GM12878 (cell line): ENCODE results near the gene TRPV6. TPM values are rescaled to one million over a fixed set of nuclear protein-coding genes. Genes with fewer than 3 reads are reported as not detected.

Experiments used
- ATAC-seq: fragments of 200-7000 bp; cut with Tn5 transposase; 3 replicates; pipeline ENCODE4 v1.9.1; 2020; ENCODE audit warnings: mild to moderate bottlenecking, moderate library complexity
- BruUV-seq: library from RNA; stranded (reverse); fragments of 400-500 nt; replicated peaks from 2 replicates; lab custom pipeline; 2021; lab: Mats Ljungman, UMichigan
- CTCF ChIA-PET: fragments of 300-600 bp; sonication (Branson Sonifier 250); formaldehyde crosslinking; extraction: SDS; loops from one replicate; lab custom pipeline; 2021; ENCODE audit warnings: inconsistent platforms; lab: Yijun Ruan, JAX
- POLR2A ChIA-PET: fragments of 350-600 bp; formaldehyde crosslinking; extraction: SDS; loops from one replicate; lab custom pipeline; 2021; ENCODE audit warnings: inconsistent platforms; lab: Charles Lee
- RAD21 ChIA-PET: fragments of 300-600 bp; sonication (Branson Sonifier 250); formaldehyde crosslinking; loops from one replicate; lab custom pipeline; 2023; ENCODE audit warnings: antibody characterized with exemption; ENCODE audit not compliant: unreplicated experiment; lab: Charles Lee
- SMC1A ChIA-PET: fragments of 300-600 bp; sonication (Branson Sonifier 250); formaldehyde crosslinking; loops from one replicate; lab custom pipeline; 2023; ENCODE audit not compliant: unreplicated experiment, uncharacterized antibody; lab: Charles Lee
- DNase-seq: peaks from one replicate; pipeline ENCODE4 v3.0.0-alpha.2; 2011; ENCODE audit warnings: low read depth, low spot score
- FAIRE-seq: peaks from 3 replicates; lab custom pipeline; 2011; peaks lifted over from hg19 to GRCh38; lab: Jason Lieb, UNC
- H2AFZ ChIP-seq: 2 replicates; pipeline ENCODE4 v1.6.0; 2011; ENCODE audit warnings: low read depth, low read length, control low read depth; ENCODE audit not compliant: control insufficient read depth
- H3K27ac ChIP-seq: 2 replicates; pipeline ENCODE4 v1.5.1; 2011; ENCODE audit warnings: control low read depth; ENCODE audit not compliant: control insufficient read depth, insufficient read depth
- H3K27me3 ChIP-seq, 2 experiments: replicated peaks in 1 of 2; 2 replicates each; pipeline versions ENCODE4 v1.6.0 to v1.6.1; 2011; ENCODE audit warnings: low read length in 1 of 2; ENCODE audit not compliant: control insufficient read depth in 2 of 2, insufficient read depth in 2 of 2
- H3K36me3 ChIP-seq, 2 experiments: 2 replicates each; pipeline ENCODE4 v1.5.1; 2011; ENCODE audit warnings: low read length in 1 of 2; ENCODE audit not compliant: control insufficient read depth in 2 of 2, insufficient read depth in 2 of 2
- H3K4me1 ChIP-seq: 2 replicates; pipeline ENCODE4 v1.6.1; 2011; ENCODE audit warnings: mild to moderate bottlenecking, low read length, moderate library complexity, mixed read lengths; ENCODE audit not compliant: control insufficient read depth, insufficient read depth
- H3K4me2 ChIP-seq: 2 replicates; pipeline ENCODE4 v1.6.0; 2011; ENCODE audit warnings: control low read depth; ENCODE audit not compliant: control insufficient read depth, insufficient read depth
- H3K4me3 ChIP-seq: fragments of 200-600 bp; sonication (generic); 2 replicates; pipeline ENCODE4 v1.5.1; 2016
- H3K79me2 ChIP-seq: 2 replicates; pipeline ENCODE4 v1.6.0; 2011; ENCODE audit warnings: low read length; ENCODE audit not compliant: control insufficient read depth, insufficient read depth
- H3K9ac ChIP-seq: 2 replicates; pipeline ENCODE4 v1.8.0; 2011; ENCODE audit warnings: low read length, control low read depth, mixed read lengths; ENCODE audit not compliant: control insufficient read depth, insufficient read depth
- H3K9me3 ChIP-seq: replicated peaks from 3 replicates; pipeline ENCODE4 v1.5.1; 2011; ENCODE audit warnings: mild to moderate bottlenecking, low read length; ENCODE audit not compliant: control insufficient read depth, insufficient read depth
- H4K20me1 ChIP-seq: 2 replicates; pipeline ENCODE4 v1.6.0; 2011; ENCODE audit not compliant: control insufficient read depth, insufficient read depth
- ATF2 ChIP-seq: IDR thresholded peaks from 2 replicates; pipeline ENCODE4 v1.6.1; 2012; ENCODE audit warnings: low read length, inconsistent platforms
- EP300 ChIP-seq, 2 experiments: fragments of 150-350 bp in 1 of 2; IDR thresholded peaks; 2 replicates each; pipeline ENCODE4 v1.6.1; 2011 to 2012; ENCODE audit warnings: low read depth in 2 of 2, low read length in 2 of 2, borderline replicate concordance in 1 of 2, improper control_type of control experiment in 1 of 2, inconsistent platforms in 1 of 2; ENCODE audit not compliant: control insufficient read depth in 1 of 2
- FOS ChIP-seq: IDR thresholded peaks from 3 replicates; pipeline ENCODE4 v1.6.1; 2011; ENCODE audit warnings: borderline replicate concordance; ENCODE audit not compliant: insufficient read length; ENCODE audit errors: extremely low read depth
- IKZF1 ChIP-seq: fragments of 450-650 bp; conservative IDR thresholded peaks from 2 replicates; pipeline ENCODE4 v1.6.1; 2017; ENCODE audit warnings: antibody characterized with exemption, mild to moderate bottlenecking
- IKZF2 ChIP-seq, 2 experiments: fragments of 450-650 bp; IDR thresholded peaks; 2 replicates each; pipeline ENCODE4 v1.6.1; 2017; ENCODE audit warnings: mild to moderate bottlenecking in 2 of 2, moderate library complexity in 2 of 2
- IRF4 ChIP-seq: IDR thresholded peaks from 2 replicates; pipeline ENCODE4 v1.6.1; 2011; ENCODE audit warnings: low read depth, low read length
- LARP7 ChIP-seq: fragments of 450-650 bp; IDR thresholded peaks from 2 replicates; pipeline ENCODE4 v1.6.1; 2017; ENCODE audit warnings: mild to moderate bottlenecking
- MEF2A ChIP-seq: IDR thresholded peaks from 2 replicates; pipeline ENCODE4 v1.6.1; 2011; ENCODE audit warnings: low read depth, mild to moderate bottlenecking, low read length, moderate library complexity; ENCODE audit not compliant: insufficient read depth
- NFYB ChIP-seq: IDR thresholded peaks from 2 replicates; pipeline ENCODE4 v1.6.1; 2011; ENCODE audit warnings: low read depth, mild to moderate bottlenecking, low read length, improper control_type of control experiment, moderate library complexity; ENCODE audit not compliant: insufficient read depth
- RELA ChIP-seq: fragments of 450-650 bp; IDR thresholded peaks from 2 replicates; pipeline ENCODE4 v1.8.0; 2014; ENCODE audit warnings: borderline replicate concordance; ENCODE audit not compliant: partially characterized antibody
- REST ChIP-seq: IDR thresholded peaks from 2 replicates; pipeline ENCODE4 v1.6.1; 2012; ENCODE audit warnings: mild to moderate bottlenecking, low read depth, low read length
- SP1 ChIP-seq: IDR thresholded peaks from one replicate; pipeline ENCODE4 v1.6.1; 2011; ENCODE audit warnings: low read depth, low read length
- SRF ChIP-seq, 2 experiments: IDR thresholded peaks; 2 replicates each; pipeline ENCODE4 v1.6.1; 2011; ENCODE audit warnings: low read depth in 2 of 2, low read length in 2 of 2, mild to moderate bottlenecking in 1 of 2, moderate library complexity in 1 of 2
- STAT1 ChIP-seq: fragments of 450-650 bp; conservative IDR thresholded peaks from 2 replicates; pipeline ENCODE4 v1.6.1; 2014; ENCODE audit warnings: antibody characterized with exemption, mild to moderate bottlenecking
- SUZ12 ChIP-seq: fragments of 200-600 bp; sonication (generic); IDR thresholded peaks from one replicate; pipeline ENCODE4 v1.6.1; 2018; ENCODE audit warnings: antibody characterized with exemption, mild to moderate bottlenecking; ENCODE audit not compliant: unreplicated experiment
- TCF7 ChIP-seq: IDR thresholded peaks from 2 replicates; pipeline ENCODE4 v1.6.1; 2014; ENCODE audit warnings: antibody characterized with exemption, borderline replicate concordance
- ZNF384 ChIP-seq: IDR thresholded peaks from 2 replicates; pipeline ENCODE4 v1.6.1; 2012; ENCODE audit warnings: low read depth, mild to moderate bottlenecking, low read length, improper control_type of control experiment, borderline replicate concordance
- WGBS: methylation state at CpG from one replicate; pipeline ENCODE4 v1.1.6; 2016; ENCODE audit warnings: low lambda C conversion rate; ENCODE audit not compliant: insufficient replicate concordance, insufficient coverage; ENCODE audit errors: missing lambda C conversion rate; 5-methylcytosine and 5-hydroxymethylcytosine counted together
- in situ Hi-C: fragments of 300-500 bp; cut with MboI; formaldehyde crosslinking; loops from 9 replicates; pipeline ENCODE4 v1.14.3; 2018; ENCODE audit warnings: mixed read lengths
- intact Hi-C: fragments of 100-400 bp; cut with micrococcal nuclease; formaldehyde crosslinking; loops from one replicate; pipeline ENCODE4 v1.14.2; 2022; ENCODE audit not compliant: unreplicated experiment
- polyA plus RNA-seq, 11 experiments: library from polyadenylated mRNA; depleted of rRNA in 4 of 11; unstranded in 6 of 11; stranded (reverse) in 5 of 11; fragments of >200 nt; fragmentation: Nextera tagmentation in 4 of 11; fragmentation: Illumina TruSeq in 1 of 11; extraction: Ambion mirVana in 4 of 11; extraction: Trizol in 1 of 11; gene quantifications; 1 replicate in 1 of 11; 2 replicates in 10 of 11; pipeline versions ENCODE4 v1.2.1 to v1.2.3, GENCODE V29; 2011 to 2016; ENCODE audit warnings: inconsistent platforms in 2 of 11, missing spikeins in 2 of 11, low read depth in 1 of 11
- total RNA-seq, 4 experiments: library from RNA; depleted of rRNA in 3 of 4; stranded (reverse); fragments of >200 nt in 3 of 4; fragmentation: Illumina TruSeq in 1 of 4; extraction: Trizol in 1 of 4; gene quantifications; 2 replicates each; pipeline versions ENCODE4 v1.2.1 to v1.2.3, GENCODE V29; 2013 to 2021

Gene TRPV6
- total and polyA plus RNA-seq, 10 of the 15 experiments (the other 5 are each of a cell fraction or from before 2014, with no cell fraction given): not detected

GRCh38 chr7:142882338-142882678 is 3.2 kb downstream of the TRPV6 start:
- no peaks in the 10 kb centered on the region for H3K79me2 ChIP-seq
- DNase-seq (no peak), ATAC-seq (no peak), FAIRE-seq (no peak)
- SMC1A ChIA-PET: interaction anchor here (1.2 to 4.6 kb wide), 3 partner anchors 79 to 333 kb away, joined by 3 to 39 read pairs (median 14); no protein-coding TSS in a partner anchor
- no peak overlapping the region for H3K27ac ChIP-seq
- no peak overlapping the region for H3K4me3 ChIP-seq
- no peak overlapping the region for H3K9ac ChIP-seq
- H2AFZ ChIP-seq: no peak overlapping the region
- no peaks in the 10 kb centered on the region for H4K20me1 ChIP-seq
- no peaks in the 10 kb centered on the region for H3K9me3 ChIP-seq
- H3K4me1 ChIP-seq: no peaks in the 10 kb centered on the region
- no peak overlapping the region for H3K4me2 ChIP-seq
- BruUV-seq: no TSS peak
- intact Hi-C loops (no loop called here), in situ Hi-C loops (no loop called here)
- H3K36me3 ChIP-seq: no peaks in the 10 kb centered on the region
- 0 out of 4 replicates have a peak, but pooled peaks cover 0 to 2% of the 10 kb centered on the region in 2 experiments for H3K27me3 ChIP-seq
- POLR2A ChIA-PET: no interaction called here
- WGBS: 33% methylated on average over 5 of the region's 5 CpGs
- CTCF ChIA-PET: interaction anchor here (1.1 to 7.1 kb wide), 10 partner anchors 9 to 335 kb away, joined by 3 to 123 read pairs (median 6); no protein-coding TSS in a partner anchor
- TF ChIP-seq RELA (no peak), SRF (IDR thresholded peaks at IDR 0.05; ENCODE audit: low read depth in 2 of 2, low read length in 2 of 2) (no peak), STAT1 (no peak), NFYB (no peak), TCF7 (no peak), REST (no peak), IKZF2 (IDR thresholded peaks at IDR 0.05) (no peak), LARP7 (no peak), MEF2A (no peak), EP300 (IDR thresholded peaks at IDR 0.05; ENCODE audit: borderline replicate concordance in 1 of 2, control insufficient read depth in 1 of 2, low read depth in 2 of 2, low read length in 2 of 2) (no peak), ZNF384 (no peak), IRF4 (no peak), SP1 (no peak), ATF2 (no peak), SUZ12 (no peak), FOS (no peak), IKZF1 (no peak)
- RAD21 ChIA-PET: interaction anchor here (1.4 kb wide), 1 partner anchor 99 kb away, joined by 3 read pairs; no protein-coding TSS in a partner anchor
